Superior temporal gyrus (tissue), 1 donor: ENCODE measurements around the gene RUNX1.

Experiments used
- DNase-seq: peaks from one replicate; pipeline ENCODE4 v3.0.0-alpha.2; 2016; ENCODE audit errors: extremely low spot score

The RUNX1 gene

DNA sequence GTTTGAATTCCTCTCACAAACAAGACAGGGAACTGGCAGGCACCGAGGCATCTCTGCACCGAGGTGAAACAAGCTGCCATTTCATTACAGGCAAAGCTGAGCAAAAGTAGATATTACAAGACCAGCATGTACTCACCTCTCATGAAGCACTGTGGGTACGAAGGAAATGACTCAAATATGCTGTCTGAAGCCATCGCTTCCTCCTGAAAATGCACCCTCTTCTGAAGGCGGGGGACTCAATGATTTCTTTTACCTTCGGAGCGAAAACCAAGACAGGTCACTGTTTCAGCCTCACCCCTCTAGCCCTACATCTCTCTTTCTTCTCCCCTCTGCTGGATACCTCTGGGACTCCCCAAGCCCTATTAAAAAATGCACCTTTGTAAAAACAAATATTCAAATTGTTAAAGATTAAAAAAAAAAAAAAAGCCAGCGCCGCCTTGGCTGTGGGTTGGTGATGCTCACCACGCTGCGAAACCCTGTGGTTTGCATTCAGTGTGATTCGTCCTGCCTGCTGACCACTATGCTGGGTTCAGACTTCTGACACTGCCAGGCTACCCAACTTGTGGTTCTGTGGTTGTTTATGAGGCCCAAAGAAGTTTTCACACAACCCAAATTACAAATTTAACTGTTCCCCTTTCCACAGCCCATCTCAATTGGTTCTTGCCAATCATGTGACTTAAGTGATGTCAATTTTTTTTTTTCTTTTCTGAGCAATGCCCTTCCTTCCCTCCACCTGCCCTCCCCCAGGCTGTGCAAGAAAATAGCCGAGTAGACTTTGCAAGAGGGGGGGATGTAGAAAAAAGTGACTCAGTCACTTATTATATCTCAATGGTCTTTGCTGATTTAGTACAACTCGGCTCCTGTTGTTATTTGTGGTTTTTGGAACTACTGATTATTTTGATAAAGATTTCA lies at the start of gene RUNX1:
TSS of gene RUNX1 (minus strand) at position 597 of the 912 bp plus-strand sequence.
- DNase-seq: no peak

DNA sequence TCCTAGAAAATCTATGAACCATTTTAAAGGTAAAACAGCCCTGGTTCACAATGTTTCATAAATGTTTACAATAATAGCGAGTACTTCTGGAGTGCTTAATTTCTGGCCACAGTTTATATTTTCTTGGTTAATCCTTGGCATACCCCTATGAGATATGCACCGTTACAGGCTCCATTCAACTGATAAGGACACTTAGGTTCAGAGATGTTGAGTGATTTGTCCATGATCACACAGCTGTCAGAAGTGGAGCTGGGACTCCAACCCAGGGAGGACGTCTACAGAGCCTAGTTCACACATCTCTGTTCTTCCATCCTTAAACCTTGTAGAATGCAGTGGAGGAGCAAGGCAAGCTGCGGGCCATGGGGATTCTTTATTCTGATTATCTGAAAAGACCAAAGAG lies 48.4 kb upstream of the RUNX1 start:
- DNase-seq: no peak

DNA sequence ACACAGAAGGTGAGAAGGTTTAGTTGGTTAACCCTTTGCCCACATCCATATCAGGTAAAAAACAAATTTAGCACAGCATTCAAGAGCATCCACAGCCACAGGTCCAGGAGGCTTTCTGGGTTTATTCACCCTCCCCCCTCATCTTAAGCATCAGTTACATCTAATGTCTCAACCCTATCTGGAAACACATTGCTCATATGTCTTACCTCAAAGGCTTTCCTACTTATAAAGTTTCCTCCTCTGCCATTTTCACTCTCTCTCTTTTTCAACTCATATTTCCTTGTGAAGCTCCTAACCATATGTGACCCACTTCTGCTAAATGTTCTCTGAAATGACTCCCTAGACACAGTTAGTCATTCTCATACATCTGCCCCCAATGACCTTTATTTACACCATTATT lies 47.9 kb upstream of the RUNX1 start:
- no peak for DNase-seq

DNA sequence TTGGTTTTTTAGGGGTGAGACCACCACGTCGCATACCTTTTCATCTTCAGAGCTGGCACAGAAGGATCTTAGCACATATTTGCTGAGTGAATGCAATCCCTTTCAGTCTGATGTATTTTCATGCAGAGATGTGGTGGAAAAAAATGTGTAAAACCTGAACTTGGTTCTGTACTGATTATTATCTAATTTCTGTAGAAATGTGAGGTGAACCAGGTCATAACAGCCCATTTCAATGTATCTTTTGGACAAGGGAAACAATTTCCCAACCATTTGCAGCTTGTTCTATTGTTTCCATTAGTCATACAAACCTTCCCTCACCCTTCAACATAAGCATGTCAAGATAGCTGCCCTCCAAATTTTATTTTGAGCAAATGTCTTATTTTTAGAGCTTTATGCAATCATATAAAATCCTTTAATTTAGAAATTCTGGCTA lies 46.8 kb upstream of the RUNX1 start:
- DNase-seq: no peak

DNA sequence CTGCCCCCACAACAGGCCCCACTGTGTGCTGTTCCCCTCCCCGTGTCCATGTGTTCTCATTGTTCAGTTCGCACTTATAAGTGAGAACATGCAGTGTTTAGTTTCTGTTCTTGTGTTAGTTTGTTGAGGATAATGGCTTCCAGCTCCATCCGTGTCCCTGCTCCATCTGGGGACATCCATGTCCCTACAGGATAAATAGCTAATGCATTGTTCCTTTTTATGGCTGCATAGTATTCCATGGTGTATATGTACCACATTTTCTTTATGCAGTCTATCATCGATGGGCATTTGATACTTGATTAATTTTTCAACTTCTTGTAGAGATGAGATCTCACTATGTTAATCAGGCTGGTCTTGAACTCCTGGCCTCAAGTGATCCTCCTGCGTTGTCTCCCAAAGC lies 44.4 kb upstream of the RUNX1 start:
- no peak for DNase-seq

DNA sequence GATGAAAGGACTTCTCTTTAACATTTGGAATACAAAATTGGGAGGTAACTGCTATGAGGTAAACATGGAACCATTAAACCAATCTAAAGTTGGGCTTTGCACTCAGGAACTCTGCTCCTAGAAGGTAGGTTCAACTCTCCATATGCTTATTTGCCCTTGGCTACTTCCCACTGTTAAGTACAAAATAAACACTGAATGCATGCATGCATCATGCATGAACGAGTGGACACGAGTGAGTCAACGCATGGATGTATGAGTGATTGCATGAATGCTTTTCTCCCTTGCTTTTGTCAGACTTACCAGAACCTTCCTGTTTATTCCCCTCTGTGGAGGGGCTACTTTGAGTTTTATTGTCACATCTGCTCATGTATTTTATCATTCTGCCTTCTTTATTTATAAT lies 42.4 kb upstream of the RUNX1 start:
- no peak for DNase-seq

DNA sequence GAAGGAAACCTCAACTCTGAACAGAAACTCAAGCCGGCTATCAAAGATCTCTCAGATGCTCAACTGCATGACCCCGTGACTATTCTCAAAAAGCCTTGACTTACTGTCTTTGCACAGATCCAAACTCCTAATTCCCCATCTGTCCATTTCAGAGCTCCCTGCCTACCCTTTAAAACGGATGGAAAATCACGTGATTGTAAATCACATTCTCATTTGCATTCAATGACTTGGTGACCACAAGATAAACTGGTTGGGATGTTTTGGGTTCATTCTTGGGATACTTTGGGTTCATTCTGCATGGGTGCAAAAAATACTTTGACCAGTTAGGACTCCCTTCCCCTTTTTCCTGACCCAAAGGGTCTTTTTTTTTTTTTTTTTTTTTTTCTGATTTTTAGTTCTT lies 41.3 kb upstream of the RUNX1 start:
- DNase-seq: no peak

DNA sequence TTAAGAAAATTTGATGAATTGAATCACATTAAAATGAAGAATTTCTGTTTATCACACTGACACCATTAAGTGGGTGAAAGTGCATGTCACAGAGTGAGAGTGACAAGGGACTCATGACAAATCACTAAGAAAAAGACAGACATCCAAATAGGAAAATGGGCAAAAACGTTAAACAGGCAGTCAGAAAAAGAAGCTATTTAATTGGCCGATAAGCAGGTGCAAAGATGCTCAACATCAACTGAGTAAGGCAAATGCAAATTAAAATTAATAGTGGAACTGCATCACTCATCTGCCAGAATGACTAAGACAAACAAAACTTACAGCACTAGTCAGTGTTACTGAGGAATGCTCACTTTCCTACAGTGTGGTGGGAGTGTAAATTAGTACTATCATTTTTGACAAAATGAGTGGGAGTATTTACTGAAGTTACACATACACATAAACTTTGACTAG lies 39.2 kb upstream of the RUNX1 start:
- no peak for DNase-seq

DNA sequence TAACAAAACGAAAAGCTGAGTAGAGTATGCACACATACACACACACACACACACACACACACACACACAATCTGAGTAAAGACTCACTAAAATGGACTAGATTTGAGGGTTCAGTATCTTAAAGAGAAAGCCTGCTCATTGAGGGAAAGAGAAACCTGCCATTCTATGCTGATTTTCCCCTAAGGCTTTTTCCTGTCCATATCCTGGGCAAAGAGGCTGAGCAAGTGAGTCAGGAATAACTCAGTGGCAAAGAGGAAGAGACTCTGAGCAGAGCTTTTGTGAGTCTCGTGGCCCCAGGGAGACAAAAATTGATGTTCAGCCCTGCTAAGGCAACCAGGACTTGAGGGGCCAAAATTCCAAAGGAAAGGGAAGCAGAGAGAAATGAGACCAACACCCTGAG lies 37.3 kb upstream of the RUNX1 start:
- DNase-seq: no peak

DNA sequence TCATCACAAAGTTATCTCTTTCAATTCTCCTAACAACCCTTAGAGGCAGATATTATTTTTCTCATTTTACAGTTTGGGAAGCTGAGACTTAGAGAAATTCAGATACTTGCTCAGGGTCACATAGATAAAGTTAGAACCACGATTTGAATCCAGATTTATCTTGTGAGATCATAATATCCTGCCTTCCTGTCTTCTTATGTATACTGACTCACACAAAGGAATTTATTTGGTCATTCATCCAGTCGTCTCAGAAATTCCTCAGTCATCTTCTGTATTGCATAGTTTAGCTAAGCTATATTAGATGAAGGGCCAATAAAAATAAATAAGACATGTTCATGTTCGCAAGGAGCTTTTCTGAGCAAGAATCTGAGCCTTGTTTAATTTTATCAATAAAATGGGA lies 35.8 kb upstream of the RUNX1 start:
- DNase-seq: no peak

DNA sequence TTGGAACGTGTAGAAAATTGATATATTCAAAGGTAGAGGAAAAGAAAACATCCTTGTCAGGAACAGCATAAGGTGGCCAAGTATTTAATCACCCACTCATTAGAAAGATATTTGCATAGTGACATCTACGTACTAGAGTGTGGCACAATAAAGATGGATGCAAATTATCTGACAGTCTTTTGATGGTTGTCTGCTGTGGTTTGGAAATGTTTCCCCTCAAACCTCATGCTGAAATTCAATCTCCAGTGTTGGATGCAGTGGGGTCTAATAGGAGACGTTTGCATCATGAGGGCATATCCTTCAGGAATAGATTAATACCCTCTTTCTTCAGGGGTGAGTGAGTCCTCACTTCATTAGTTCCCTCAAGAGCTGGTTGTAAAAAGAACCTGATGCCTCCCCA lies 34.1 kb upstream of the RUNX1 start:
- no peak for DNase-seq

DNA sequence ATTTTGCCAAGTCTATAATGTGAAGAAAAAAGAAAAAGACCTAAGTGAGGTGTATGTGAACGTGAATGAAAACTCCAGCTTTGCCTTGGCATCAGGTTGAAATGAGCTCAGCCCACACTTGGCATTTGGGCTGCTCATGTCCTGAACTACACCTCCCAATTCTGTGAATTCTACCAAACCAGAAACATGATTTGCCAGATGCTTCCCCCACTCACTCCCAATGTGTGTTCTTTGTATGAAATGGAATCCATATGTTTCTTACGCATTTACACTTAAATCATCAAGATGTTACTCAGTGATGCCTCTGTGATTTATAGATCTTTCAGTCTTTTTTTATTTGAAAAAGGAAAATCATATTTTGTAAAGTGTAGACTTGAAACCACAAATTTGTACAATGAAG lies 32.8 kb upstream of the RUNX1 start:
- no peak for DNase-seq

DNA sequence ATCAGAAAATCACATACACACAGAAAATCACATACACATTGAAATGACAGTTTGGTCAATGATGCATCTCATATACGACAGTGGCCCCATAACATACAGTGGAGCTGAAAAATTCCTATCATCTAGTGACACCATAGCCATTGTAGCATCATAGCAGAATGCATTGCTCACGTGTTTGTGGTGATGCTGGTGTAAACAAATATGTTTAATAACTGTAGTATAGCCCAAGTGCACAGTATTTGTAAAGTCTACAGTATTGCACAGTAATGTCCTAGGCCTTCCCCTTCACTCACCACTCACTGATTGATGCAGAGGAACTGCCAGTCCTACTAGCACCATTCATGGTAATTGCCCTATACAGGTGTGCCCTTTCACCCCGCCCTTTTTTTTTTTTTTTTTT lies 30.1 kb upstream of the RUNX1 start:
- no peak for DNase-seq

DNA sequence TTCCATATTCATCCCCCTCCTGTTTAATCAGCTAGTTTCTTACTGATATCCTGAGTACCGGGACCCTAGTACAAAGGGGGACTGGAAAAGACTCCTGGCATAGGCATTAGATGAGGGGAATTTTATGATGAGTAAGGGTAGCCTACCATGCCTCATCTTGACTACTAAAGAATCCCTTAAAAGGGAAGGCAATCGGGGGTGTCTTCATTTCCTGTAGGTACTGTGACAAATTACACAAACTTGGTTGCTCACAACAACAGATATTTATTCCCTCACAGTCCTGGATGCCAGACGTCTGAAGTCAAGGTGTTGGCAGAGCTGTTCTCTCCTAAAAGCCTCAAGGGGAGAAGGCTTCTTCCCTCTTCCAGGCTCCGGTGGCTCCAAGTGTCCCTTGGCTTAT lies 28.9 kb upstream of the RUNX1 start:
- no peak for DNase-seq

DNA sequence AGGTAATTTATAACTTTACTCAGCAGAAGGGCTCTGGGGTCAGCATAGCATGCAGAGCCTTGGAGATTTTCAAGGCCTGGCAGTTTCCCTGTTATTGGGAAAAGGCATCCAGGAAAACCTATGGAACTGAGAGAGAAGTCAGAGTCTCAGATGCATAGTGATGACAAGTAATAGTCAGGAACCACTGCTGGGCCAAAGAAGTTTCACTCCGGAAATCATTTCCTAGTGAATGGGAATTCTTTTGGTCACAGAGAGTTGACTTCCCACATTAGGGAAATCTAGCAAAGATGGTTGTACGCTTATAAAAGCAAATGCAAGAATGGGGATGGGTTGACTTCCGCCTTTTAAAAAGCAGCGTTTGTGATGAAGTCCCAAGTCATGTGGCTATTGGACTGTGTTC lies 28.4 kb upstream of the RUNX1 start:
- no peak for DNase-seq

DNA sequence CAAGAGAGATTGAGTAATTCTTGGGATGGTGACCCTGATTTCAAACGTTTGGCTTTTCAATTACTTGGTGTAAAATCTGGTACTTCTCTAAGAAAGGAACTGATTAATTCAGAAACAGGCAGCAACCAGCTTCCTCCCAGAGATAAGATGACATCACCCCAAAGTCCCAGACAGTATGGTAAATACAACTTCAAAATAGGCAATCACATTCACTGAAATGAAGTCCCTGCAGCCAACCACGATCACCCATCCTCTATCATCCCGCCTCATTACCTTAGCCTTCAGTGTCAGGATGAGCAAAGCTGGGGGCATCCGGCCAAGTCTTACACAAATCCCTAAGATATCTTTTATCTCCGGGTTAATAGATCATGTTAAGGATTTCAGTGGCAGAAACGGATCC lies 26.4 kb upstream of the RUNX1 start:
- DNase-seq: no peak

DNA sequence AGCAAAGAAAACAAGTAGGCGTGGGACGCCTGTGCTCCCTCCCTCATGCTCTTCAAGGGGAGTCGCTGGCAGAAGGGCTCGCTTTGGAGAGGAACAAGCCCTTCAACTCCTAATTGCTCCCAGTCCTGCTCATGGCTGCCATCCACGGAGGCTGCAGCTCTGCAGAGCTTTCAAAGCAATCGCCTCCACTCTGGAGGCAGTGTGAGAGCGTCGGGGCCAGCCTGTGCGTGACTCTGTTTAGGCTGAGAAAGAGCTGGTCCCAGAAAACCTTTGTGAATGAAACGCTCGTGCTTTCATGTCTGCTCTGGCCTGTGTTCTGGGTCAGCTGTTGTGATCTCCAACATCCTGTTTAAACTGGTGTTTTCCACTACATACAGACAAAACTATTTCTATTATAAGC lies 23.9 kb upstream of the RUNX1 start:
- DNase-seq: no peak

DNA sequence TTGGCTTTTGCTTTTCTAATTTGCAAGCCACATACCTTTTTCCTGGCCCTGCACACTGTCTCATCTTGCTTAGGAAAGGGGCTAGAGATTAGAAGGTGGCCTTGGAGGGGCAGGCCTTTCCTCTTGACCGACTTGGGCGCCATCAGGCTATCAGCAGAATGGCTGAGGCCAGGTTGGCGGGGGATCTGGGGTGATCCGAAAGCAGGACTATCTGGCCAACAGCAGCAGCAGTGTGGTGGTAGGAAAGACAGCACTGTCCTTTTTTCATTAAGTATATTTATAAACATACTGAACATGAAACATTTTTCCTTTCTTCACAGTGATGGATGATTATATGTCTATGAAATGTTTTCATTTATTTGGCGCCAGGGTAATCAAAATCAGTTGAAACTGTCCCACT lies 23.5 kb upstream of the RUNX1 start:
- DNase-seq: no peak

DNA sequence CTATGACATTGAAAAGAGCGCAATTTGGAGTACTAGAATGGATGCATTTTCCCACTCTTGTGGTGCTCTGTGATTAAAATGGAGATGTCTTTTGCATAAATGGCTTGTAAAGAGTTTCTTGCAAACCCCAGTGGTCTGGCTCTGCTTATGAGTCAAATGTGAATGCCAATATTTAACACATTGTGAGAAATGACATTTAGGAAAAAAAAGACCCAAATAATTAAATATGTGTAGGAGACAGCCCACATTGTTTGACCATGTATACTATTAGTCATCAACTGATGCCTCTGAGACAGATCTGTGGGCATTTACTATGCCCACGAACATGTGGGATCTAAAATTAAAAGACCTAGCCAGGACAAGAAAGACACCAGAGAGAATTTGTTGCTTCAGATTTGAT lies 22.2 kb upstream of the RUNX1 start:
- DNase-seq: no peak

DNA sequence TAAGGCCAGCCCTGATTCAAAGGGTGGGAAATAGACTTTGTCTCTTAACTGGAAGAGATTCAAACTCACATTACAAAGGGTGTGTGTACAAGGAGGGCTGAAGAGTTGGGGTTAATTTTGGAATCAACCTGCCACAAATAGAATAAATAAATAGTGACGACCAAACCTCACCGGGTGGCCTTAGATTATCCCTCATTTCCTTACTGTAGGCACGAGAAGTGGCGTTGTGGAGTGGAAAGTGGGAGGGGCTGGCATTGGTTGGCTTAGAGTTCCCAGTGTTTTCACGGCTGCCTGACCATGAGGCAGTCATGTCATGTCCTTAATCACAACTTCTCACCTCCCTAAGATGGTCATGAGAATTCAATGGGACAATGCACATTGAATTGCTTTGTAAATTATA lies 21.3 kb upstream of the RUNX1 start:
- no peak for DNase-seq

DNA sequence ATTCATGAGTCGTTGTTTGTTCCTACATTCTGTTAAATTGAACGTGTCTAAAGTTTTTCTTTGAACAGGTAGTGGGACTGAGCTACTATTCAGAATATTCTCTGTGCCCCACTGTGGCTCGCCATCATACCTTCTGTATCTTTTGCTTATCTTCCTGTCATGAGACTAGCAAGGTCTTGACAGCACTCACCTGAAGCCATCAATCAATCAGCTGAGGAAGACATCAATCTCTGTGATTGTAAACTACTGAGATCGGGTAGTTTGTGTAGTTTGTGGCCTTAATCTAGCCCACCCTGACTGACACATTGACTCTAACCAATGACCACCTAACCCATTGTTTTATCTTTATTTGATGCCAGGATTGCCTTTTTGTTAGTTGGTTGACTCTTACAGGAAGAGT lies 17.7 kb upstream of the RUNX1 start:
- no peak for DNase-seq

DNA sequence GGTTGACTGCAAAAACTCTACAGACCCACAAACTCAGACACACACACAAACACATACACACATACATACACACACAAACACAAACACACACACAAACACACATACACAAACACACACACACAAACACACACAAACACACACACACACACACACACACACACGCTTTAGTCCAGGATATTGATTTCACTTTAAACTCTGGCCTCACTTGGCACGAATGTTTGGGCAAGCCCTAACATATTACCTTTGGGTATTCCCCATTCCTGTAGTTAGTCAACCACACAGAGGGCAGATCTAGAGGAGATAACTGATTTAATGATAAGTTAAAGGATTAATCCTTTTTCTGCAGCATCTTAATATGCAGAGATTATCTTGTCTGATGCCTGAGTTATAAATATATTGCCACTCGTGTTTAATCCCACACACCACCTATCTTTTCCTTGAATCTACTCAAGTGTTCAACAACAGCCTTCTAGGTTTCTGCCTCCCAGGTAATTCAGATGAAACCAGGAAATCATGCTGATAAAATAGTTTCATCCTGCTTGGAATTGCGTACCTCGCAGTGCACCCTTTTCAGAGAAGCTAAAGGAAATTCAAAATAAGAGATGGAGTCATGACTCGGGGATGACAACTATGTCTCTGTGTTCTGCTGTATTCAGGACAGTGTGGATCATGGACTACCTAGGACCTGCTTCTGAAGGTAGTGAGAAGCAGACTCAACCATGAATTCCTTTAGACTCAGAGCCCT lies 14.5 kb upstream of the RUNX1 start:
- no peak for DNase-seq

DNA sequence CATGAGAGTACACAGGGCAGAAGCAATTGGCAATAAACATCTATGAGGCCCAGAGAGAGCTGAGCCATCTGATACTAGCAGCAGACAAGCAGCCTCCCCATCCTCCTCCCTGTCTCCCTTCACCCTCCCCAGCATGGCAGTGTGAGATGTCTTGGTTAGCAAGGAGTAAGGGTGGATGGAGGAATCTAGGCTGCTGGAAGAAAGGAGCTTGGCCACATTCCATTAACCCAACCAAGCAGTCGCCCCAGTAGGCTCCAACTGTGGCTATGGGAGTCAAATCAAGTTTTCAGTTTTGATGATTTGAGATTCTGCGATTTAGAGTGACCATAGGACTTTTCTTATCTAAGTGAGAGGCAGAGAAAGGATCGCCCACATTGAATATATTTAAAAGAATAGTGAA lies 12.9 kb upstream of the RUNX1 start:
- DNase-seq: no peak
